T-cell (primary cell): ENCODE data around the gene WDFY4. TPM values are rescaled to one million over a fixed set of nuclear protein-coding genes. Genes with fewer than 3 reads are reported as not detected.

Source experiments
- ATAC-seq, 4 experiments: fragments of 200-7000 bp in 3 of 4; fragments of 150-1000 bp in 1 of 4; cut with Tn5 transposase; replicated peaks in 1 of 4; 1 replicate in 3 of 4; 2 replicates in 1 of 4; pipeline ENCODE4 v1.10.0; 2021; ENCODE audit warnings: moderate library complexity in 3 of 4, mild to moderate bottlenecking in 2 of 4, moderate number of reproducible peaks in 1 of 4
- CTCF ChIA-PET, 2 donors: fragments of 300-600 bp; sonication (Branson Sonifier 250); formaldehyde crosslinking; loops; one replicate each; lab custom pipeline; 2022; ENCODE audit warnings: antibody characterized with exemption in 2 of 2; lab: Charles Lee
- POLR2A ChIA-PET, 2 donors: fragments of 300-600 bp; sonication (Branson Sonifier 250); formaldehyde crosslinking; loops; one replicate each; lab custom pipeline; 2022; ENCODE audit warnings: antibody characterized with exemption in 2 of 2; lab: Charles Lee
- DNase-seq, 35 experiments: peaks; one replicate each; pipeline versions ENCODE4 v3.0.0 to v3.0.0-alpha.2; 2013 to 2023
- H3K27ac ChIP-seq: one replicate; pipeline ENCODE4 v1.5.1; 2013; ENCODE audit warnings: low read length
- H3K27me3 ChIP-seq, 2 experiments: replicated peaks in 1 of 2; 1 replicate in 1 of 2; 2 replicates in 1 of 2; pipeline versions ENCODE4 v1.6.1 to v1.7.0; 2013; ENCODE audit warnings: low read length in 1 of 2, mixed read lengths in 1 of 2; ENCODE audit not compliant: control insufficient read depth in 2 of 2, insufficient read depth in 2 of 2; ENCODE audit errors: extremely low read depth in 1 of 2
- H3K36me3 ChIP-seq, 2 donors: 1 replicate in 1 of 2; 2 replicates in 1 of 2; pipeline versions ENCODE4 v1.6.1 to v1.7.0; 2013; ENCODE audit warnings: low read length in 1 of 2; ENCODE audit not compliant: control insufficient read depth in 2 of 2, insufficient read depth in 1 of 2; ENCODE audit errors: extremely low read depth in 1 of 2
- H3K4me1 ChIP-seq, 2 experiments: 1 replicate in 1 of 2; 2 replicates in 1 of 2; pipeline versions ENCODE4 v1.6.1 to v1.7.0; 2013; ENCODE audit warnings: low read length in 2 of 2, mixed read lengths in 1 of 2; ENCODE audit not compliant: insufficient read depth in 2 of 2, control insufficient read depth in 1 of 2; ENCODE audit errors: extremely low read depth in 1 of 2
- H3K4me3 ChIP-seq, 2 donors: 1 replicate in 1 of 2; 2 replicates in 1 of 2; pipeline versions ENCODE4 v1.5.1 to v1.7.0; 2013; ENCODE audit warnings: mild to moderate bottlenecking in 2 of 2, low read length in 1 of 2, moderate library complexity in 1 of 2; ENCODE audit not compliant: control insufficient read depth in 1 of 2; ENCODE audit errors: extremely low read depth in 1 of 2
- H3K9me3 ChIP-seq: 2 replicates; pipeline ENCODE4 v1.7.0; 2013
- H3K27ac Mint-ChIP-seq, 2 donors: one replicate each; pipeline ENCODE4 v1.8.0; 2020 to 2021; ENCODE audit warnings: mild to moderate bottlenecking in 2 of 2, mixed read lengths in 2 of 2
- H3K27me3 Mint-ChIP-seq, 2 donors: one replicate each; pipeline ENCODE4 v1.8.0; 2021 to 2022; ENCODE audit warnings: mixed read lengths in 2 of 2
- H3K36me3 Mint-ChIP-seq: one replicate; pipeline ENCODE4 v1.8.0; 2021; ENCODE audit warnings: mixed read lengths
- H3K4me1 Mint-ChIP-seq, 3 donors: one replicate each; pipeline ENCODE4 v1.8.0; 2020 to 2022; ENCODE audit warnings: mixed read lengths in 3 of 3, mild to moderate bottlenecking in 1 of 3
- H3K4me3 Mint-ChIP-seq, 3 donors: one replicate each; pipeline ENCODE4 v1.8.0; 2020 to 2022; ENCODE audit warnings: mild to moderate bottlenecking in 3 of 3, mixed read lengths in 3 of 3, moderate library complexity in 3 of 3
- H3K9me3 Mint-ChIP-seq, 3 donors: one replicate each; pipeline ENCODE4 v1.8.0; 2020 to 2022; ENCODE audit warnings: mixed read lengths in 3 of 3
- WGBS: methylation state at CpG from one replicate; pipeline ENCODE4 v1.1.5; 2013; ENCODE audit warnings: missing lambda C conversion rate; ENCODE audit not compliant: insufficient coverage; 5-methylcytosine and 5-hydroxymethylcytosine counted together
- total RNA-seq, 35 experiments: library from RNA in 6 of 35; stranded (reverse) in 6 of 35; fragments of 120-200 nt in 1 of 35; gene quantifications; one replicate each; pipeline versions ENCODE4 v1.2.1 to v1.2.4 and lab custom pipeline; 2013 to 2026

WDFY4 gene
- total RNA-seq, 5 donors from 2014 or later (not counting 1 experiment from before 2014, with no cell fraction given): 2.6 to 15.5 (median 4.2) TPM

DNA sequence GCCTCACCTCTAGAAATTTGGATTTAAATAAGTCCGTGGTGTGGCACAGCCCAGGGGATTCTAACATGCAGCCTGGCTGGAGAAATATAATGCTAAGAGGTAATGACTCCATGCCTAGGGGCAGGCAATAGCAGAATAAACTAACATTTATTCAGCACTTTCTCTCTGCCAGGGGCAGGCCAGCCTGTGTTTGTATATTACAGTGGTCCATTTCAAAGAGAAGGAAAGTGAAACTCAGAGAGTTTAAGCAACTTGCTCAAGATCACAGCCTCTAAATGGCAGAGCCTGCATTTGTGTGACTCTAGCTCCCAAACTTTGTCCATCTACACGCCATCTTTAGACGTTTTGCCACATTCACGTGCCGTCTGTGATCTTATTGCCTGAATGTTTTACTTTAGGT lies 261.7 kb downstream of the WDFY4 start:
- CTCF ChIA-PET: no interaction called here
- WGBS: 94% methylated on average over 4 of the region's 5 CpGs
- POLR2A ChIA-PET: interaction anchor here in 1 of 2 donors (0.7 kb wide), 1 partner anchor 1352 kb away, joined by 5 read pairs; no protein-coding TSS in a partner anchor
- Histone ChIP-seq H3K36me3 (peaks cover 0 to 2% of the 10 kb centered on the region in 2 donors), H3K4me3 (no peak overlapping the region), H3K27ac (no peak overlapping the region), H3K27me3 (peaks cover 0 to 5% of the 10 kb centered on the region in 2 experiments), H3K9me3 (no peaks in the 10 kb centered on the region), H3K4me1 (no peaks in the 10 kb centered on the region)
- no peaks in the 10 kb centered on the region for H3K27me3 Mint-ChIP-seq
- H3K27ac Mint-ChIP-seq: no peak overlapping the region
- H3K4me1 Mint-ChIP-seq: no peaks in the 10 kb centered on the region
- ATAC-seq: no peak
- no peak for DNase-seq
- no peak overlapping the region for H3K4me3 Mint-ChIP-seq
- H3K36me3 Mint-ChIP-seq: no peaks in the 10 kb centered on the region
- H3K9me3 Mint-ChIP-seq: no peaks in the 10 kb centered on the region

DNA sequence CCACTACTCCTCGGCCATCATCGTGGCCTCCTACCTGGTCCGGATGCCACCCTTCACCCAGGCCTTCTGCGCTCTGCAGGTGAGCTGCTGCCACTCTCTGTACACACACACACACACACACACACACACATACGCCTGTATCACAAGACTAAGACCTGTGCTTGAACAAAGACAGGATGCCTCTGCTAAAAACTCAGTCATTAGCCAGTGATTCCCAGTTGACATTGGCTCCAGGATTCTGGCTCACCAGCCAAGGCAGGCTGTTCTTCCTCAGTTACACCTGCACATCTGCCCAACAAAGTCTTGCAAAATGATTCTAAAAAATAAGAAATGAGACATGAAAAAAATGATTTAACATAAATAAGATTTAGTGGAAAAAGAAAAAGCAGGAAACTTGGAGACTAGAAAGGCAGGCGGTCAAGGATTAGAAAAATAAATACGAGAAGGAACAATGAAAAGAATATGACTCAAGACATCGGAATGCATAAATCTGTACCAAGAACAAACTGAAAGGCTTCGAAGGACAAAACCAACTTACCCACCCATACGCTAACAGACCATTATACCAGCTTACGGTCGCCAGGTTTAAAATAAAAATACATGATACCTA lies 262.3 kb downstream of the WDFY4 start:
- CTCF ChIA-PET: no interaction called here

DNA sequence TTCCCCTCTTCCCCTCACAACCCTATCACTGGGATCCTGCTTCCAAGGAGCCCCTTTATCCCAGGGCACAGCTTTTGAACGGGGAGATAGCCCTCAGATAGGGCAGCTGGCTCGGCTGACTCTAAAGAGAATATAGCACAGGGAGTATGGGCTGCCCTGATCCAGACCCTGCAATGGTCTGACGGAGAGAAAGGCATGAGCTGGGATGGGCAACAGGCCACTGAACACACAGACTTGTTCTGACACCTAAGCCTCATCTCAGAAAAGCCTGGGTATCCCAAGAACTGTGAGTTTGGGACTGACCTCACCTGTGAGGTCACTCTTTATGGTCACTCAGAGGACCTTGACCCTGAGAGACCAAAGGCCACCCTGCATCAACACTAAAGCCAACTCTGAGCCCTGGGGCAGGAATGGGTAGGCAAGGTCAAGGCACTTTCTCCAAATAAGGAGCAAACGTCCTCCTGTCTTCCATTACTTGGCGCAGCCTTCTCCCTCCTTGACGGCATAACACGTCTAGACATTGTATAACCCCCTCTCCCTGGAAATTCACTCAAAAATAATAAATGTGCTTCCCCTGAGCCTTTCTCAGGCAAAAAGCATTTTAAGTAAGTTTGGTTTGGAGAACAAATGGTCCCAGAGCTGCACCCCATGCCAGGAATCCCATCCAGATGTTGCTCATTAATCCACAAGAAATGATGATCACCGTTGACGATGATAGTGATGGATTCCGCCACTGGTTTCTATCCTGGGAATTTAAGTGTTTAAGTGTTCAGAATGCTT lies 263.2 kb downstream of the WDFY4 start:
- no peaks in the 10 kb centered on the region for H3K4me1 Mint-ChIP-seq
- H3K4me3 ChIP-seq: no peak overlapping the region
- ATAC-seq: no peak
- H3K36me3 ChIP-seq: peaks cover 0 to 2% of the 10 kb centered on the region in 2 donors
- H3K9me3 ChIP-seq: no peaks in the 10 kb centered on the region
- POLR2A ChIA-PET: interaction anchor here in 1 of 2 donors (0.7 kb wide), 1 partner anchor 724 kb away, joined by 3 read pairs; no protein-coding TSS in a partner anchor
- no peak overlapping the region for H3K27ac ChIP-seq
- DNase-seq: no peak
- WGBS: 83% methylated on average over 3 of the region's 10 CpGs
- H3K9me3 Mint-ChIP-seq: no peaks in the 10 kb centered on the region
- no peaks in the 10 kb centered on the region for H3K4me1 ChIP-seq
- no peak overlapping the region for H3K4me3 Mint-ChIP-seq
- no peaks in the 10 kb centered on the region for H3K27me3 Mint-ChIP-seq
- H3K36me3 Mint-ChIP-seq: no peaks in the 10 kb centered on the region
- peaks cover 0 to 7% of the 10 kb centered on the region in 2 experiments for H3K27me3 ChIP-seq
- CTCF ChIA-PET: no interaction called here
- no peak overlapping the region for H3K27ac Mint-ChIP-seq

More for the DNA sequence above, 262.3 kb downstream of the WDFY4 start:
- no peaks in the 10 kb centered on the region for H3K9me3 ChIP-seq
- H3K4me1 ChIP-seq: no peaks in the 10 kb centered on the region
- DNase-seq: no peak
- no peaks in the 10 kb centered on the region for H3K9me3 Mint-ChIP-seq
- H3K4me1 Mint-ChIP-seq: no peaks in the 10 kb centered on the region
- no peaks in the 10 kb centered on the region for H3K27me3 Mint-ChIP-seq
- H3K36me3 Mint-ChIP-seq: no peaks in the 10 kb centered on the region
- peaks cover 0 to 2% of the 10 kb centered on the region in 2 donors for H3K36me3 ChIP-seq
- WGBS: 76% methylated on average over 5 of the region's 12 CpGs
- no peak for ATAC-seq
- H3K4me3 Mint-ChIP-seq: no peak overlapping the region
- H3K27me3 ChIP-seq: peaks cover 0 to 7% of the 10 kb centered on the region in 2 experiments
- H3K4me3 ChIP-seq: no peak overlapping the region
- H3K27ac Mint-ChIP-seq: no peak overlapping the region
- POLR2A ChIA-PET: interaction anchor here in 1 of 2 donors (0.7 kb wide), 1 partner anchor 723 kb away, joined by 3 read pairs; no protein-coding TSS in a partner anchor
- no peak overlapping the region for H3K27ac ChIP-seq

DNA sequence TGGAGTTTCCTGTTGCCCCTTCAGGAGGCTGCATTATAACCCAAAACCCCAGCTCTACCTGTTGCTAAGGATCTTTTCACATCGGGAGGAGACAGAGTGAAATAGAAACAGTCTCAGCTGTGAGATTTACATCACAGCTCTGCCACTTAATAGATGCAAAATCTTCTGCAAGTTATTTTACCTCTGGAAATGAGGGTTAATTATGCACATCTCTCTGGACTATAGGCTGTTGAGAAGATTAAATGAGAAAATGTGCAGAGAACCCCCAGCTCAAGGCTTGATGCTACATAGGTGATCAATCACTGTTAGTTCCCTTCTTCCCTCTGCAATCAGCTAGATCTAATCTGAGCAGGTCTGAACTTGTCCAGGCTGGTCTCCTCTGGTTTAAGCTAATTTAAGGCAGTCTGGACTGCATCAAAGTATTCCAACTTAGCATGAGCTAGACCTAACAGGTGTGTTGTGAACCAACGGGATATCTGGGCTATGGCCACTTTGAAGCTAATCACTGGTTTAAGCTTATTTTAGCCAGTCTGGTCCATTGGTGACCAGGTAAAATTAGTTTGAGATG lies 263.9 kb downstream of the WDFY4 start:
- ChIA-PET POLR2A (no interaction called here), CTCF (no interaction called here)
- no peaks in the 10 kb centered on the region for H3K4me1 ChIP-seq
- H3K4me1 Mint-ChIP-seq: no peaks in the 10 kb centered on the region
- WGBS: 100% methylated on average over 1 of the region's 2 CpGs
- no peaks in the 10 kb centered on the region for H3K27me3 Mint-ChIP-seq
- H3K4me3 Mint-ChIP-seq: no peak overlapping the region
- DNase-seq (no peak), ATAC-seq (no peak)
- no peaks in the 10 kb centered on the region for H3K36me3 Mint-ChIP-seq
- H3K27ac ChIP-seq: no peak overlapping the region
- H3K9me3 ChIP-seq: no peaks in the 10 kb centered on the region
- H3K4me3 ChIP-seq: no peak overlapping the region
- no peaks in the 10 kb centered on the region for H3K9me3 Mint-ChIP-seq
- H3K36me3 ChIP-seq: peaks cover 0 to 2% of the 10 kb centered on the region in 2 donors
- H3K27ac Mint-ChIP-seq: no peak overlapping the region
- peaks cover 0 to 9% of the 10 kb centered on the region in 2 experiments for H3K27me3 ChIP-seq

GRCh38 chr10:48951707-48952106 lies 267.0 kb downstream of the WDFY4 start:
- Histone ChIP-seq H3K4me3 (no peak overlapping the region), H3K9me3 (no peaks in the 10 kb centered on the region), H3K27me3 (peaks cover 0 to 20% of the 10 kb centered on the region in 2 experiments), H3K36me3 (no peaks in the 10 kb centered on the region), H3K4me1 (no peaks in the 10 kb centered on the region), H3K27ac (no peak overlapping the region)
- WGBS: 75% methylated on average over 6 of the region's 7 CpGs
- Mint-ChIP-seq H3K27me3 (peaks cover 4 to 7% of the 10 kb centered on the region in 2 donors), H3K4me3 (no peak overlapping the region), H3K36me3 (no peaks in the 10 kb centered on the region), H3K27ac (no peak overlapping the region), H3K4me1 (peaks cover 0 to 3% (median 0%) of the 10 kb centered on the region in 3 donors), H3K9me3 (no peaks in the 10 kb centered on the region)
- no peak for ATAC-seq
- POLR2A ChIA-PET: no interaction called here
- CTCF ChIA-PET: no interaction called here
- no peak for DNase-seq

GRCh38 chr10:48957361-48958151 lies 272.9 kb downstream of the WDFY4 start:
- POLR2A ChIA-PET: no interaction called here
- Mint-ChIP-seq H3K4me1 (peaks cover 0 to 5% (median 0%) of the 10 kb centered on the region in 3 donors), H3K36me3 (no peaks in the 10 kb centered on the region), H3K27ac (no peak overlapping the region), H3K27me3 (peaks cover 7 to 9% of the 10 kb centered on the region in 2 donors), H3K9me3 (no peaks in the 10 kb centered on the region), H3K4me3 (no peak overlapping the region)
- ATAC-seq (no peak), DNase-seq (no peak)
- WGBS: 82% methylated on average over 15 of the region's 16 CpGs
- Histone ChIP-seq H3K27ac (no peak overlapping the region), H3K4me3 (no peak overlapping the region), H3K27me3 (peaks cover 0 to 29% of the 10 kb centered on the region in 2 experiments), H3K36me3 (peaks cover 0 to 3% of the 10 kb centered on the region in 2 donors), H3K4me1 (no peaks in the 10 kb centered on the region), H3K9me3 (no peaks in the 10 kb centered on the region)
- CTCF ChIA-PET: no interaction called here
